GM13977 (cell line): ENCODE data around the gene ACTL8.

ENCODE experiments used
- DNase-seq: peaks from one replicate; pipeline ENCODE4 v3.0.0; 2012; ENCODE audit warnings: low spot score
- in situ Hi-C: fragments of 300-500 bp; cut with MboI; formaldehyde crosslinking; loops from one replicate; pipeline ENCODE4 v1.12.0; 2022; ENCODE audit warnings: low sequenced_read_pairs, low pct_unique_long_range_greater_than_20kb, mixed read lengths, inconsistent platforms; ENCODE audit not compliant: unreplicated experiment
- TF ChIP-seq, protein P1 (sequence below): IDR thresholded peaks from 2 replicates; pipeline ENCODE4 v1.5.1; 2012; ENCODE audit warnings: mild to moderate bottlenecking, control low read depth; ENCODE audit not compliant: insufficient read depth; ENCODE audit errors: extremely low read depth, missing control alignments

ACTL8 gene

DNA sequence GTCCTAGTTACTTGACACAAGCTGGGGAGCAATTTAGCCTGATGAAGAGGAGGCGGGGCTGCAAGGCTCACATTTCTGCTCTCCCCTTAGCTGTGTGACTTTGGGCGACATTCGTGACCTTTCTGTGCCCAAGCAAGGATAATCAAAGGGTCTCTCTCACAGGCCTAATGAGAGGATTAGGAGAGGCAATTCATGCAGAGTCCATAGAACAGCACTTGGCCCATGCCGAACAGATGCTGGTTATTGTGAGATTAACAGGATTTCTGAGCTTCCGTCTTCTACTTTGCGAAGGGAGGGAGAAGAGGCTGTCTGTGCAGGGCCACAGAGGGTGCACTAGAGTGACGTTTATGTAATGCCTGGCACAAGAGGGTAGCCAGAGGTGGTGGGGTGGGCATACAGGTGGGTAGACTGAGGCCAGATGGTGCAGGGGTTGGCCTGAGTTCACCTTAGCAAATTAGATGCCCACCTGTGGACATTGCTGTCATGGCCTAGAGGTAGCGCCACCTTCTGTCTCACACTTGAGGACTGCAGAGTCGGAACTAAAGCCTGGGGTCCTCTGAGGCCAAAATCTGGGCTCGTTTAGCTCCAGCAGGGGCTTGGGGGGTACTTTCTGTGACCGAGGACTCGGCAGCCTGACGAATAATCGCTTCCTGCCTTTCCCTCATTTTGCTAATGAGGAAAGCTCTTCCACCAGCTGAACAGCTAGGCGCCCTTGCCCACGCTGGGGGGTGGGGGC is 18.6 kb downstream of the ACTL8 start:
- TF ChIP-seq, protein P1, sequence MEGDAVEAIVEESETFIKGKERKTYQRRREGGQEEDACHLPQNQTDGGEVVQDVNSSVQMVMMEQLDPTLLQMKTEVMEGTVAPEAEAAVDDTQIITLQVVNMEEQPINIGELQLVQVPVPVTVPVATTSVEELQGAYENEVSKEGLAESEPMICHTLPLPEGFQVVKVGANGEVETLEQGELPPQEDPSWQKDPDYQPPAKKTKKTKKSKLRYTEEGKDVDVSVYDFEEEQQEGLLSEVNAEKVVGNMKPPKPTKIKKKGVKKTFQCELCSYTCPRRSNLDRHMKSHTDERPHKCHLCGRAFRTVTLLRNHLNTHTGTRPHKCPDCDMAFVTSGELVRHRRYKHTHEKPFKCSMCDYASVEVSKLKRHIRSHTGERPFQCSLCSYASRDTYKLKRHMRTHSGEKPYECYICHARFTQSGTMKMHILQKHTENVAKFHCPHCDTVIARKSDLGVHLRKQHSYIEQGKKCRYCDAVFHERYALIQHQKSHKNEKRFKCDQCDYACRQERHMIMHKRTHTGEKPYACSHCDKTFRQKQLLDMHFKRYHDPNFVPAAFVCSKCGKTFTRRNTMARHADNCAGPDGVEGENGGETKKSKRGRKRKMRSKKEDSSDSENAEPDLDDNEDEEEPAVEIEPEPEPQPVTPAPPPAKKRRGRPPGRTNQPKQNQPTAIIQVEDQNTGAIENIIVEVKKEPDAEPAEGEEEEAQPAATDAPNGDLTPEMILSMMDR, result no peak
- no peak for DNase-seq
- in situ Hi-C loops, result no loop called here

DNA sequence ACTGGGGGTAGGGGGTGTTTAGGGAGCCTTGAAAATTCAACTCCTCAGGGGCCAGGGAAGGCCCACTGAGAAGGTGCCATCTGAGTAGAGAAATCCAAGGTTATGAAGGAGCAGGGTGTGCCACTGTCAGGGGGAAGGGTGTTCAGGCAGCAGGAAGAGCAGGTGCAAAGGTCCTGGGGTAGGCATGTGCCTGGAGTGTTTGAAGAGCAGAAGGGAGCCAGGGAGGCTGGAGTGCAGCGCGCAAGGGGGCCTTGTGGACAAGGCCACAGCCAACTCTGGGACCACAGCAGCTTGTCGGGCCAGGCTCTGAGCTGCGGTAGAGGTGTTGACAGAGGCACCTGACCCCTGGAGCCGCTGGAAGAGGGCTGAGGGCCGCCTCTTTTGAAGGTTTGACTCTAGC is 19.3 kb downstream of the ACTL8 start:
- no peak for DNase-seq
- in situ Hi-C loops, result no loop called here
- TF ChIP-seq, protein P1, result no peak

DNA sequence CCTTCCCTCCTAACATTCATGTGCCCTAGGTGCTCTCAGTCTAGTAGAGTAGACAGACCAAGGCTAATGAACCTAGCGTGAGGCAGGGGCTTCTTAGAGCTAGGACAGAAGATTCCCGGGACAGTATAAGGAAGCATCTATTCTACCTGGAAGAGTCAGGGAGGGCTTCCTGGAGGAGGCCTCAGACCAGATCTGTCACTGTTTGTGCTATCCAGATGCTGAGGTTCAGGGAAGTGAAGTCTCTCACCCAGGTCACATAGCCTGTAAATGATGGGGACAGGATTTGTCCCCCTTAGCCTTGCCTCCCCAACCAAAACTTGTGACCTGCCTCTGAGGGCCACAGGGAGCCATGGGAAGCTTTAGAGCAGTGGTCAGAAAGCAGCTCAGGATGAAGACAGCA is 20.7 kb downstream of the ACTL8 start:
- in situ Hi-C loops, result no loop called here
- DNase-seq, result no peak
- TF ChIP-seq, protein P1, result no peak

DNA sequence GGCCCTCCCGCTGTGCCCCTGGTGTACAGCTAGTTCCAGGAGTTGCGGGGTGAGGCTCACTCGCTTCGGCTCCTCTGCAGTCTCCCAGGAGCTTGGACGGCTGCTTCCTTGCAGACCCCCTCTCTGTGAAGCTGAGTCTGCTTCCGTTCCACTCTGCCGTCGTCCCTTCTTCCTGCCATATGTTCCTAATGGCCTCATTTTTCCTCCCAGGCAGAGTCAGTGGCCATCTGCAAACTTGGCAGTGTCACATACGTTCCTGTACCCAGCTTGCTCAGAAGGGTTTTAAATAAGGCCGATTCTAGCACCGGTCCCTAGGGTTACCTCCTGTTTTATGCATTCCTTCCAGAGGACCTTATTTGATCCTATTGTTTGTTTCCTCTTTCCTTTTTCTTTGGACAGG is 21.3 kb downstream of the ACTL8 start:
- TF ChIP-seq, protein P1, result no peak
- in situ Hi-C loops, result no loop called here
- no peak for DNase-seq

DNA sequence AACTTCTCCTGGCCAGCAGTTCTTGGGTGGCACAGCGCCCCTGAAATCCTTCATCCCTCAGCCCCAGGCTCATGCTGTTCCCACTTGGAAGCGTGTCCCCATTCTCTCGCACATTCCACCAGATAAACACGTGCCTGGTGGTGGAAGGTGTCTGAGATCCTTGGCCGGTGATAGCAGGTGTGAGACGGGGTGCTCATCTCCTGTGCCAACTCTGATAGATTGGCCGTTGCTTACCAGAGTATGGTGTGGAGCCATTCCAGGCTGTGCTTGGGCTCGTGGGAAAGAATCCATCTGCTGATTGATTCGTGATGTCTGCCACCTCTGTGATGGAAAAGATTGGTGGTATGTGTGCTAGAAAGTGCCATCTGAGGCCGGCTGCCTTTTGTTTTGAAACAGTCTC is 22.2 kb downstream of the ACTL8 start:
- TF ChIP-seq, protein P1, result no peak
- in situ Hi-C loops, result no loop called here
- DNase-seq, result no peak

DNA sequence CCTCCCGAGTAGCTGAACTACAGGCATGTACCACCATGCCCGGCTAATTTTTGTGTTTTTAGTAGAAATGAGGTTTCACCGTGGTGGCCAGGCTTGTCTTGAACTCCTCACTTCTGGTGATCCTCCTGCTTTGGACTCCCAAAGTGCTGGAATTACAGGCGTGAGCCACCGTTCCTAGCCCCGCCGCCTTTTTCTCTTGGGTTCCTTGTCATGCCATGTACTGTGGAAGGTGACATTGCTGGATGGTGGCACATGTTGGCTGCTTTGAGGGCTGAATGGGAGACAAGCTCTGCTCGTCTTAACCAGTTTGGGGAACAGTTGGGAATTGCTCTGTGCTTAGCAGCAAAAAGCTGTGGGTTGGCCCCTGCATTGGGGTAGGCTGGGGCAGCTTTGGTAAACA is 22.7 kb downstream of the ACTL8 start:
- DNase-seq, result no peak
- in situ Hi-C loops, result no loop called here
- TF ChIP-seq, protein P1, result no peak
